Epithelial cell of esophagus (primary cell): ENCODE measurements around the gene TOX2.

Experiments used
- DNase-seq: peaks from one replicate; pipeline ENCODE4 v3.0.0; 2010; ENCODE audit warnings: low read depth
- H3K4me3 ChIP-seq: 2 replicates; pipeline ENCODE4 v1.5.1; 2011; ENCODE audit warnings: mild to moderate bottlenecking, low read length, control low read depth
- CTCF ChIP-seq: IDR thresholded peaks from 2 replicates; pipeline ENCODE4 v1.5.1; 2011; ENCODE audit warnings: low read depth, mild to moderate bottlenecking, low read length, control low read depth, inconsistent platforms; ENCODE audit not compliant: insufficient read depth; ENCODE audit errors: missing control alignments

TOX2 gene

GRCh38 chr20:43943725-43944124, 29.1 kb downstream of the TOX2 start:
- H3K4me3 ChIP-seq: no peak overlapping the region
- no peak for DNase-seq
- no peak for TF ChIP-seq CTCF

- DNase-seq: no peak
- no peak overlapping the region for H3K4me3 ChIP-seq
- no peak for TF ChIP-seq CTCF
These were observed 30.1 kb downstream of the TOX2 start for GRCh38 chr20:43944653-43945235.

GRCh38 chr20:43945391-43946205, 30.9 kb downstream of the TOX2 start:
- no peak for TF ChIP-seq CTCF
- DNase-seq: no peak
- H3K4me3 ChIP-seq: no peak overlapping the region

GRCh38 chr20:43946206-43946491, 31.5 kb downstream of the TOX2 start:
- no peak overlapping the region for H3K4me3 ChIP-seq
- TF ChIP-seq CTCF: no peak
- no peak for DNase-seq

- TF ChIP-seq CTCF: no peak
- no peak for DNase-seq
- H3K4me3 ChIP-seq: no peak overlapping the region
These were observed 32.1 kb downstream of the TOX2 start for GRCh38 chr20:43946659-43947315.

GRCh38 chr20:43947316-43947710, 32.7 kb downstream of the TOX2 start:
- DNase-seq: no peak
- H3K4me3 ChIP-seq: no peak overlapping the region
- no peak for TF ChIP-seq CTCF

- DNase-seq: no peak
- no peak for TF ChIP-seq CTCF
- no peak overlapping the region for H3K4me3 ChIP-seq
These were observed 33.8 kb downstream of the TOX2 start for GRCh38 chr20:43948455-43948854.
